K562 (cell line): Measurements from ENCODE around the gene TRIM45. TPM values are rescaled to one million over a fixed set of nuclear protein-coding genes. Genes with fewer than 3 reads are reported as not detected.

Source experiments
- CREBBP ChIP-seq: IDR thresholded peaks from one replicate; pipeline ENCODE4 v1.6.1; 2012; ENCODE audit warnings: low read depth, mild to moderate bottlenecking, control low read depth, inconsistent platforms, low read length
- FOSL1 ChIP-seq: fragments of 200-800 bp; sonication (Bioruptor generic); conservative IDR thresholded peaks from 2 replicates; pipeline ENCODE4 v1.6.1; 2016; ENCODE audit warnings: missing genetic modification characterization, missing compliant biosample characterization
- HMGXB4 ChIP-seq: sonication (generic); formaldehyde crosslinking; IDR thresholded peaks from 2 replicates; pipeline ENCODE4 v1.8.1; 2023; ENCODE audit warnings: mild to moderate bottlenecking, missing genetic modification reagents
- IRF1 ChIP-seq: sonication (generic); formaldehyde crosslinking; IDR thresholded peaks from 2 replicates; pipeline ENCODE4 v1.8.0; 2022; ENCODE audit warnings: missing genetic modification reagents, mild to moderate bottlenecking, borderline replicate concordance
- KHSRP ChIP-seq: fragments of 450-650 bp; IDR thresholded peaks from 2 replicates; pipeline ENCODE4 v1.6.1; 2017
- MCM5 ChIP-seq: fragments of 450-650 bp; IDR thresholded peaks from 2 replicates; pipeline ENCODE4 v1.6.1; 2016; ENCODE audit warnings: low read depth
- NCOR1 ChIP-seq: fragments of 450-650 bp; IDR thresholded peaks from 2 replicates; pipeline ENCODE4 v1.6.1; 2016; ENCODE audit warnings: mild to moderate bottlenecking, moderate library complexity
- NKRF ChIP-seq: fragments of 450-650 bp; IDR thresholded peaks from 2 replicates; pipeline ENCODE4 v1.6.1; 2016; ENCODE audit warnings: borderline replicate concordance
- REST ChIP-seq, 2 experiments: fragments of 450-650 bp; formaldehyde crosslinking in 1 of 2; IDR thresholded peaks; 2 replicates each; pipeline versions ENCODE4 v1.4.0 to v1.6.1; 2014 to 2020; ENCODE audit warnings: mild to moderate bottlenecking in 2 of 2, borderline replicate concordance in 1 of 2, low read depth in 1 of 2
- SIN3B ChIP-seq: fragments of 450-650 bp; IDR thresholded peaks from 2 replicates; pipeline ENCODE4 v1.6.1; 2017; ENCODE audit warnings: low read depth, mild to moderate bottlenecking, moderate library complexity
- SNIP1 ChIP-seq: fragments of 450-650 bp; IDR thresholded peaks from 2 replicates; pipeline ENCODE4 v1.7.1; 2017; ENCODE audit warnings: low read depth, mild to moderate bottlenecking
- TAF15 ChIP-seq: fragments of 200-400 bp; formaldehyde crosslinking; IDR thresholded peaks from 2 replicates; pipeline ENCODE4 v1.6.1; 2017; ENCODE audit warnings: mild to moderate bottlenecking, low read depth, low read length, moderate library complexity
- ZNF133 ChIP-seq: fragments of 250-450 bp; sonication (Bioruptor Pico); IDR thresholded peaks from 2 replicates; pipeline ENCODE4 v1.4.0; 2020; ENCODE audit warnings: mild to moderate bottlenecking
- polyA plus RNA-seq, 8 experiments: library from polyadenylated mRNA; depleted of rRNA in 4 of 8; stranded (reverse) in 5 of 8; unstranded in 3 of 8; fragments of >200 nt; fragmentation: Nextera tagmentation in 2 of 8; fragmentation: Illumina TruSeq in 1 of 8; extraction: Ambion mirVana in 2 of 8; extraction: Trizol in 1 of 8; gene quantifications; 2 replicates each; pipeline versions ENCODE4 v1.2.1 to v1.2.3, GENCODE V29; 2011 to 2014; ENCODE audit warnings: inconsistent platforms in 1 of 8, missing spikeins in 1 of 8
- total RNA-seq, 7 experiments: library from RNA; depleted of rRNA in 6 of 7; stranded (reverse); fragments of >200 nt in 6 of 7; fragmentation: Illumina TruSeq in 2 of 7; extraction: Trizol in 2 of 7; gene quantifications; 2 replicates each; pipeline versions ENCODE4 v1.2.1 to v1.2.3, GENCODE V29; 2011 to 2021; ENCODE audit warnings: low replicate concordance in 1 of 7

Gene TRIM45
- total and polyA plus RNA-seq, 9 of the 15 experiments (the other 6 are each of a cell fraction or from before 2014, with no cell fraction given) = 1.9 to 6.2 (median 3.6) TPM

- TF ChIP-seq REST (IDR thresholded peaks at IDR 0.05; ENCODE audit: borderline replicate concordance) (0 out of 2 replicates have a peak, but pooled peaks have one; percentile 14), REST (CRISPR knock-in tag; IDR thresholded peaks at IDR 0.05; ENCODE audit: low read depth) (peak; percentile 62; the same call in 1 of the 2 replicates), NCOR1 (no peak), MCM5 (no peak), TAF15 (no peak), FOSL1 (peak; percentile 43; the same call in 1 of the 2 replicates), IRF1 (CRISPR knock-in tag) (no peak), CREBBP (no peak), SIN3B (no peak), NKRF (no peak; the same call in 1 of the 2 replicates), ZNF133 (CRISPR knock-in tag) (no peak), KHSRP (no peak), SNIP1 (no peak), HMGXB4 (CRISPR knock-in tag) (peak; percentile 29)
These were observed at the start of gene TRIM45 (continued) for GRCh38 chr1:117121589-117122329.
